ENCODE results near the gene MUC21.

DNA sequence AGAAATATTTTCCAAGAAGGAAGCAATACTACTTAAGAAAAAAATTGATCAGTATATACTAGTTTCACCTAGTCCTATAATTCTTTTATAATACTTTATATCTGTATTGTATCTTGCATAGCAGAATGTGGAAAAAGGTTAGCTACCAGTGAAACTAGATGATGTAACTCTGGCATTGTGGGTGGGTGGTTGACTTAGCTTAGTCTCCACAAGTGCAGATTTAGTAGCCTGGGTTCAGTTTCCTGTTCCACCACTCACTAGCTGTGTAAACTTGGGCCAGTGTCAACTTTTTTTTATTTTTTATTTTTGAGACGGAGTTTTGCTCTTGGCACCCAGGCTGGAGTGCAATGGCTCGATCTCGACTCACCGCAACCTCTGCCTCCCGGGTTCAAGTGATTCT, 2.0 kb downstream of the MUC21 start:
- TF ChIP-seq, protein P1, sequence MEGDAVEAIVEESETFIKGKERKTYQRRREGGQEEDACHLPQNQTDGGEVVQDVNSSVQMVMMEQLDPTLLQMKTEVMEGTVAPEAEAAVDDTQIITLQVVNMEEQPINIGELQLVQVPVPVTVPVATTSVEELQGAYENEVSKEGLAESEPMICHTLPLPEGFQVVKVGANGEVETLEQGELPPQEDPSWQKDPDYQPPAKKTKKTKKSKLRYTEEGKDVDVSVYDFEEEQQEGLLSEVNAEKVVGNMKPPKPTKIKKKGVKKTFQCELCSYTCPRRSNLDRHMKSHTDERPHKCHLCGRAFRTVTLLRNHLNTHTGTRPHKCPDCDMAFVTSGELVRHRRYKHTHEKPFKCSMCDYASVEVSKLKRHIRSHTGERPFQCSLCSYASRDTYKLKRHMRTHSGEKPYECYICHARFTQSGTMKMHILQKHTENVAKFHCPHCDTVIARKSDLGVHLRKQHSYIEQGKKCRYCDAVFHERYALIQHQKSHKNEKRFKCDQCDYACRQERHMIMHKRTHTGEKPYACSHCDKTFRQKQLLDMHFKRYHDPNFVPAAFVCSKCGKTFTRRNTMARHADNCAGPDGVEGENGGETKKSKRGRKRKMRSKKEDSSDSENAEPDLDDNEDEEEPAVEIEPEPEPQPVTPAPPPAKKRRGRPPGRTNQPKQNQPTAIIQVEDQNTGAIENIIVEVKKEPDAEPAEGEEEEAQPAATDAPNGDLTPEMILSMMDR (IDR thresholded peaks at IDR 0.05; ENCODE audit: low read length), result no peak
- TF ChIP-seq EZH2 (IDR thresholded peaks at IDR 0.05; ENCODE audit: borderline replicate concordance, low read length), result no peak

All from OCI-LY1 (cell line).